GM12872 (cell line): ENCODE measurements around the gene ZNF48.
A peak's percentile ranks its signal among the peaks of the same experiment; 100 is the strongest.

ENCODE experiments used
- CTCF ChIP-seq: IDR thresholded peaks from 3 replicates; pipeline ENCODE4 v1.5.1; 2011; ENCODE audit warnings: low read depth, mild to moderate bottlenecking, low read length, moderate library complexity; ENCODE audit not compliant: insufficient read depth

Gene ZNF48

GRCh38 chr16:30407804-30408534 is 12.7 kb downstream of the ZNF48 start:
- TF ChIP-seq CTCF: no peak

GRCh38 chr16:30409125-30410060 is 14.2 kb downstream of the ZNF48 start:
- peak; percentile 96 for TF ChIP-seq CTCF

- no peak for TF ChIP-seq CTCF
These were observed 18.0 kb downstream of the ZNF48 start for GRCh38 chr16:30413112-30413806.

- TF ChIP-seq CTCF: no peak
These were observed 18.9 kb downstream of the ZNF48 start for GRCh38 chr16:30414159-30414558.

GRCh38 chr16:30416047-30416603 is 20.9 kb downstream of the ZNF48 start:
- TF ChIP-seq CTCF: no peak

GRCh38 chr16:30416624-30417528 is 21.7 kb downstream of the ZNF48 start:
- TF ChIP-seq CTCF: no peak
